NB4 (cell line): ENCODE results near the gene OR2Z1.

Experiments used
- MAX ChIP-seq: IDR thresholded peaks from 2 replicates; pipeline ENCODE4 v1.6.1; 2011; ENCODE audit warnings: low read depth, low read length
- MYC ChIP-seq: IDR thresholded peaks from 2 replicates; pipeline ENCODE4 v1.6.1; 2011; ENCODE audit warnings: low read depth, low read length
- POLR2A ChIP-seq: IDR thresholded peaks from 2 replicates; pipeline ENCODE4 v1.6.1; 2011; ENCODE audit warnings: mild to moderate bottlenecking; ENCODE audit not compliant: insufficient read length; ENCODE audit errors: extremely low read depth
- TF ChIP-seq, protein P1 (sequence below): IDR thresholded peaks from one replicate; pipeline ENCODE4 v1.5.1; 2012; ENCODE audit warnings: low read depth, low read length

DNA sequence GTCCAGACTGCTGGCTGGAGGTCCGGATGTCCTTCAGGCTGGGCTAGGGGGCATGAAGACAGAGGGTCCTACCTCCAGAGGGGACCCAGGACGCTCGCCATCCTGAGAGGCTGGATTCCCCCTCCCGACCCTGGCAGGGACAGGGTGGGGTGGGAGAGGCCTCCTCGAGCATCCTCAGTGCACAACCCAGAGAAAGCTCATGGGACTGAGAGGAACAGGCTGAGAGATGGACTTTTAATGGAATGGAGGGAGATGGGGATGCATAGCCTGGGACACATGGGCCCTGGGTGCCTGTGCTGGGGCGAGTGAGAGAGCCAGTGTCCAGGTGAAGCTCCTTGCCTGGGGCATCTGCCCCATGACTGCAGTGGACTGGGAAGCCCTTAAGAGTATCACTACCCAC lies 25.9 kb upstream of the OR2Z1 start:
- TF ChIP-seq, protein P1, sequence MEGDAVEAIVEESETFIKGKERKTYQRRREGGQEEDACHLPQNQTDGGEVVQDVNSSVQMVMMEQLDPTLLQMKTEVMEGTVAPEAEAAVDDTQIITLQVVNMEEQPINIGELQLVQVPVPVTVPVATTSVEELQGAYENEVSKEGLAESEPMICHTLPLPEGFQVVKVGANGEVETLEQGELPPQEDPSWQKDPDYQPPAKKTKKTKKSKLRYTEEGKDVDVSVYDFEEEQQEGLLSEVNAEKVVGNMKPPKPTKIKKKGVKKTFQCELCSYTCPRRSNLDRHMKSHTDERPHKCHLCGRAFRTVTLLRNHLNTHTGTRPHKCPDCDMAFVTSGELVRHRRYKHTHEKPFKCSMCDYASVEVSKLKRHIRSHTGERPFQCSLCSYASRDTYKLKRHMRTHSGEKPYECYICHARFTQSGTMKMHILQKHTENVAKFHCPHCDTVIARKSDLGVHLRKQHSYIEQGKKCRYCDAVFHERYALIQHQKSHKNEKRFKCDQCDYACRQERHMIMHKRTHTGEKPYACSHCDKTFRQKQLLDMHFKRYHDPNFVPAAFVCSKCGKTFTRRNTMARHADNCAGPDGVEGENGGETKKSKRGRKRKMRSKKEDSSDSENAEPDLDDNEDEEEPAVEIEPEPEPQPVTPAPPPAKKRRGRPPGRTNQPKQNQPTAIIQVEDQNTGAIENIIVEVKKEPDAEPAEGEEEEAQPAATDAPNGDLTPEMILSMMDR: no peak
- TF ChIP-seq MAX (no peak), POLR2A (no peak), MYC (no peak)
